Head of caudate nucleus (tissue), 42 donors: ENCODE results near the gene EPB41.
"Not testable (repeated sequence)": the region's sequence is repeated elsewhere in the genome, so short reads cannot be mapped to it uniquely, and the experiment has no call there.

Experiments used
- DNase-seq, 42 donors: peaks; one replicate each; pipeline versions ENCODE4 v3.0.0 to v3.0.0-alpha.2; 2020 to 2021; ENCODE audit warnings: mixed read lengths in 7 of 42
- intact Hi-C: fragments of 100-400 bp; cut with DNase I; formaldehyde crosslinking; loops from one replicate; pipeline ENCODE4 v1.15.0; 2022

EPB41 gene

GRCh38 chr1:28914228-28915030 is at the start of gene EPB41:
TSS of gene EPB41 (plus strand) at chr1:28914569. CDS start at chr1:28987438, 72,869 bp downstream.
- peak; percentile 69 to 94 (median 88) for DNase-seq
- intact Hi-C loops, result no loop called here

DNA sequence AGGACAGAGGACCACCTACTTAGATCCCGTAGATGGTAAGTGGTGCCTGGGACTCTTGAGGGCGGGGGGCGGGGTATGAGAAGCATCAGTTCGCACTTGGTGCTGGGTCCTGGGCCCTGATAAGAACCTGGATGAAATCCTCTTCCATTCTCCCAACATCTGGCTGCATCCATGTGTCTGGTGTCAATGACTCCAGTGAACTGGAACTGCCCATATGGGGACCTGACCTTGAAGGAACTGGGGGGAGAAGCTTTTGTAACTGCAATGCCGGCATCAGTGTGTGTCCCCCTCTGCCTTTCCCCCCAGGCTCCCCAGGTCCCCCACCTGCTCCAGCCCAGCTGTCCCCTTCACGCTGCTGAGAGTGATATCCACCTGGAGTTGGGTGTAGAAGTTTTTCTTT is 49.7 kb upstream of the EPB41 start:
- intact Hi-C loops, result no loop called here
- no peak for DNase-seq

DNA sequence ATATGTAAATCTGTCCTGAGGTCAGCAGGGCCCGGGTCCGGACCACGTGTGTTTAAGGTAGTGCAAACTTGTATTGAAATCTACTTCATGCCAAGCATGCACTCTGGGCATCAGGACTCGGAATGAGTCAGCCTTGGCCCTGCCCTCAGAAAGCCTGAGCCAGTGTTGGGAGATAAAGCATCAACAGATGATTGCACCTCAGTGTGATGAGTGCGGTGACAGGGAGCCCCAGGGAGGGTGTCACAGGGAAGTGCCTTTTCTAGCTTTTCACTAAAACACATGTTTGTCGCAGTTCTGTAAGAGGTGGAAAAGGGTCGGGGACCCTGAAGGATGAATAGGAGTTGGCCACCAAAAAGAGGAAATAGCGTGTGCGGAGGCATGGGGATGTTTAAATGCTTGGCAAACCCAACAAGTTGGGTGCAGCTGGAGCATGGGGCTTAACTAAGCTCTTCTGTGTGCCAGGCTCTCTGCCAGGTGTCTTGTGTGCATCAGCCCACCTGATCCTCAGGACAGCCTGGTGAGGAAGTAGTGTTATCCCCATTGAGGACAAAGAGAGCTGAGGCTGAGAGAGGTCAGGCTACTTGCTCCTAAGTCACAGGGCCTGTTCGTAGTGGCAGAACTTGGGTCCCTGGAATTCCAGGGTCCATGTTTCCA is 48.2 kb upstream of the EPB41 start:
- peak in 4 of 42 donors; percentile 19 to 53 (median 44) for DNase-seq
- intact Hi-C loops, result no loop called here

GRCh38 chr1:28867850-28868249 is 46.5 kb upstream of the EPB41 start:
- intact Hi-C loops, result no loop called here
- DNase-seq, result peak in 19 of 42 donors; percentile 30 to 72 (median 49)

GRCh38 chr1:28869952-28870351 is 44.4 kb upstream of the EPB41 start:
- intact Hi-C loops, result no loop called here
- DNase-seq, result no peak

- intact Hi-C loops, result no loop called here
- DNase-seq, result no peak
These were observed 42.6 kb upstream of the EPB41 start for GRCh38 chr1:28871631-28872401.

- intact Hi-C loops, DNase-seq: not testable (repeated sequence)
These were observed 39.2 kb upstream of the EPB41 start for GRCh38 chr1:28875134-28875533.

GRCh38 chr1:28877132-28877781 is 37.1 kb upstream of the EPB41 start:
- peak; percentile 48 to 93 (median 81) for DNase-seq
- intact Hi-C loops, result loop anchor here (1.0 kb wide), 1 partner anchor 92 kb away; no protein-coding TSS in a partner anchor

DNA sequence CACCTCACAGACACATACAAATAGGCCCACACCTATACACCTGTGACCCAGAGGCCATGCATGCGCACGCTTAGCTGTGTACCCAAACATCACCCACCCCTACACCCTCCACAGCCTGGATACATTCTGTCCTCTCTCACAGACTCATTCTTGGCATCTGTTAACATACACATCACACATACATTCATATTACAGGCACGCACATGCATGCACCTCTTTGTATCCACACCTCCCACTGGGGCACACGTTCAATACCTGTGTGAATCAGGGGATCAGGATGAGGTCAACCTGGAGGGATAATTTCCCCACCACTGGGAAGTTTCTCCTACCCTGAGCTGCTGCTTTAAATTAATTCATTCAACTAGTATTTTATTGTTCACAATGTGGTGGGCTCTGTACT is 35.6 kb upstream of the EPB41 start:
- intact Hi-C loops, result no loop called here

GRCh38 chr1:28882009-28882628 is 32.2 kb upstream of the EPB41 start:
- intact Hi-C loops, result loop anchor here (2.0 to 5.0 kb wide), 2 partner anchors 155 to 321 kb away; no protein-coding TSS in a partner anchor

More for the DNA sequence above, 35.6 kb upstream of the EPB41 start:
- DNase-seq, result no peak

DNA sequence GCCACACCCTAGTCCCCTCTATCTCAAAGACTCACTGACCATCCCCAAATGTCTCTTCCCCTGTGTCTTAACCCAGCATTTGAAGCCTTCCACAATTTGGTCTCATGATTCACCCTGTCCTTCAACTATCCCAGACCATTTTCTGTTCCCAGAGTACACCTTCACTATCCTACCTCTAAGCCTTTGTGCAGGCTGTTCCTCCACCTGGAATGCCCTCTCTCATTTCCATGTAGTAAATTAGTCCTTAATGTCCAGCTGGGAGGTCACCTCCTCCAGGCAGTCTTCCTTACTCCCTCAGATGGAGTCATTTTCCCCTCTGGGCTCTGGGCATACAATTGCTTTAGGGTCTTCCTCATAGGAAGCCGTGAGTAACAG is 31.1 kb upstream of the EPB41 start:
- DNase-seq, result no peak
- intact Hi-C loops, result loop anchor here (2.0 to 5.0 kb wide), 2 partner anchors 154 to 320 kb away; no protein-coding TSS in a partner anchor

More at GRCh38 chr1:28882009-28882628, 32.2 kb upstream of the EPB41 start:
- peak; percentile 79 to 95 (median 89) for DNase-seq

DNA sequence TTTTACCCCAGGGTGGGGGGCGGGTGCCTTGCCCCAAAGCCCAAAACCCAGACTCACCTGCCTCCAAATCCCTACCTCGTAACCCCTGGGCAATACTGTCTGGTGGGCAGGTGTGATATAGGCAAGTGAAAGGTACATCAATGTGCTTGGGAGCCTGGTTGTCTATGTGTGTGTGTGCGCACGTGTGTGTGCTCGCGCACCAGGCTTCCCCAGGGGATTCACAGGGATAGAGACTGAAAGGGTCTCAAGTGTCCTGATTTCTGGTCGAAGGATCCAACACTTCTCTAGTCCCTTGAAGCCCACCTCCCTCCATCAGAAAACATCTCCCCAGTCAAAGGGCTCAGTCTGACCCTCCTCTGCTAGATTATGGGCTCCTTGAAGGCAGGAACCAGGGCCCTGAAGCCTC is 28.9 kb upstream of the EPB41 start:
- intact Hi-C loops, result loop anchor here (5.0 kb wide), 1 partner anchor 237 kb away; the partner anchor contains the start of gene TMEM200B
- DNase-seq, result no peak

GRCh38 chr1:28885977-28886730 is 28.2 kb upstream of the EPB41 start:
- intact Hi-C loops, result loop anchor here (5.0 kb wide), 1 partner anchor 236 kb away; the partner anchor contains the start of gene TMEM200B
- DNase-seq, result no peak

GRCh38 chr1:28886731-28887418 is 27.5 kb upstream of the EPB41 start:
- DNase-seq, result peak; percentile 62 to 94 (median 85)
- intact Hi-C loops, result loop anchor here (5.0 kb wide), 1 partner anchor 235 kb away; the partner anchor contains the start of gene TMEM200B

DNA sequence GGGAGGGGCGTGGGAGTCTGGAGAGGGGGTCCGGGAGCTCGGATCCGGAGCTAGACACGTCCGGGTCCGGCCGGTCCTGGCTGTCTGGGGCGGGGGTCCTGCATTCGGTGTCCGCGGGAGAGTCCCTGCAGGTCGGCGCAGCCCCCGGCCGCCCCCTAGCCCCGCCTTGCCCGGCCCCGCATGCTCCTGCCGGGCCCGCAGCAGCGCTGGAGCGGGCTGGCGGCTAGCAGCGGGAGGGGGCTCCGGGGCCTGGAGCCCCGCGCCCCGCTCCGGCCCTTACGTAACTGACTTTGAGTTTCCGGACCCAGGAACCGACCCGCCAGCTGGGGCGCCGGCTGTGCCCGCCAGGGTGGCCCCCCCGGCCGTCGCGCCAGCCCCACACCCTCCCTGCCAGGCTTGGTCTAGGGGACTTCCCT is 26.9 kb upstream of the EPB41 start:
- peak in 22 of 42 donors; percentile 12 to 67 (median 44) for DNase-seq
- intact Hi-C loops, result loop anchor here (5.0 kb wide), 1 partner anchor 235 kb away; the partner anchor contains the start of gene TMEM200B

DNA sequence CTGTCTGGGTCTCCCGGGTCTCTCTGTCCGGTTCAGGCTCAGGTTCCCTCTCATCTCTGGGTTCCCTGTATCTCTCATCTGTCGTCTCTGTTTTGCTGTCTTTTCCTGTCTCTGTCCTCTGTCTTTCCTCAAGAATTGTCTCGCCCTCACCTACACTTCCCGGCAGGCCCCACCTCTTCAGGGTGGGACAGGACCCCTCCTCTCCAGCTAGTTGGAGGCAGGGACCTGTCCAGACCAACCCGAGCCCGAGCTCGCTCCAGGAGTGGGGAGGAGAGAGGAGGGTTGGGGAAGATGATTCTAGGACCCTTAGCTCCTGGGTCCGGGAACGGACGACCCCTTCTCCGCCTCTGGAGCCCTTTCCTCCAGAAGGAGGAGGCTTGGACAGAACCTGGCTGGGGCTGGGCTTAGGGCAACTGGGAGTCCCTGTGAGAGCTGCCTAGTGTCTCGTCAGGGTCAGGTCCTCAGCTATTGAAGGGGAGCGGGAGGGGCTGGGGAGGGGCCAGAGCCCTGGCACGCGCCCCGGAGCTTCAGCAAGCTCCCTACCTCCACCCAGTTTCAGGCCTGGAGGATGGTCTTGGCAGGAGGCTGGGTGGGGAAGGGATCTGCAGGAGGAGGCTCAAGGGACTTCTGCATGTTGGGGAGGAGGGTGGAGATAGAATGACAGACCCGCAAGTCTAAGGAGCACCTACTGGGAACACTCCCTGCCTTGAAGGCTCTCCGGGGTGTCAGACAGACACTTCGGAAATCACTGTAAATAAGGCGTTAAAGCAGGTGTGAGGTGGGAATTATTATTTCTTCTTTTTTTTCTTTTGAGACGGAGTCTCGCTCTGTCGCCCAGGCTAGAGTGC is 26.3 kb upstream of the EPB41 start:
- peak in 19 of 42 donors; percentile 25 to 60 (median 41) for DNase-seq
- intact Hi-C loops, result loop anchor here (5.0 kb wide), 1 partner anchor 234 kb away; the partner anchor contains the start of gene TMEM200B
